GM19438 (cell line): ENCODE measurements around the gene CDC20.
"Not testable (repeated sequence)": the region's sequence is repeated elsewhere in the genome, so short reads cannot be mapped to it uniquely, and the experiment has no call there.

Experiments
- ATAC-seq: cut with Tn5 transposase; IDR thresholded peaks from one replicate; pipeline ENCODE4 v1.9.1; 2021; ENCODE audit warnings: low read depth; ENCODE audit not compliant: unreplicated experiment

The CDC20 gene

GRCh38 chr1:43377831-43378230 lies 19.1 kb downstream of the CDC20 start:
- ATAC-seq = no peak

- ATAC-seq = no peak
Measured at GRCh38 chr1:43379476-43379875, 20.7 kb downstream of the CDC20 start.

- ATAC-seq = no peak
Measured at GRCh38 chr1:43381612-43382011, 22.8 kb downstream of the CDC20 start.

- ATAC-seq = no peak
Measured at GRCh38 chr1:43382027-43382779, 23.4 kb downstream of the CDC20 start.

- no peak for ATAC-seq
Measured at GRCh38 chr1:43383449-43383848, 24.7 kb downstream of the CDC20 start.

- ATAC-seq = no peak
Measured at GRCh38 chr1:43386676-43387075, 27.9 kb downstream of the CDC20 start.

GRCh38 chr1:43387976-43388599 lies 29.3 kb downstream of the CDC20 start:
- ATAC-seq = no peak

- no peak for ATAC-seq
Measured at GRCh38 chr1:43388613-43389012, 29.8 kb downstream of the CDC20 start.

- peak; percentile 87 for ATAC-seq
Measured at GRCh38 chr1:43389326-43390313, 30.8 kb downstream of the CDC20 start, which contains the start of the genes MED8 and SZT2. Gene MED8, minus strand, starts transcription at chr1:43389800. Its CDS starts 36 bp downstream, at chr1:43389764. Gene SZT2, plus strand, starts transcription at chr1:43389899. Its CDS starts 70 bp downstream, at chr1:43389969.

- no peak for ATAC-seq
Measured at GRCh38 chr1:43392702-43393101, 33.9 kb downstream of the CDC20 start.

- no peak for ATAC-seq
Measured at GRCh38 chr1:43395523-43395922, 36.7 kb downstream of the CDC20 start.

GRCh38 chr1:43396059-43396458 lies 37.3 kb downstream of the CDC20 start:
- ATAC-seq = no peak

GRCh38 chr1:43398227-43398626 lies 39.4 kb downstream of the CDC20 start:
- no peak for ATAC-seq

- not testable (repeated sequence) for ATAC-seq
Measured at GRCh38 chr1:43400441-43400840, 41.7 kb downstream of the CDC20 start.

GRCh38 chr1:43402089-43402865 lies 43.5 kb downstream of the CDC20 start:
- no peak for ATAC-seq

- no peak for ATAC-seq
Measured at GRCh38 chr1:43404353-43404752, 45.6 kb downstream of the CDC20 start.

GRCh38 chr1:43405219-43405875 lies 46.6 kb downstream of the CDC20 start:
- ATAC-seq = no peak

GRCh38 chr1:43405876-43406234 lies 47.1 kb downstream of the CDC20 start:
- no peak for ATAC-seq

GRCh38 chr1:43410571-43410970 lies 51.8 kb downstream of the CDC20 start:
- no peak for ATAC-seq
